HFF-Myc (cell line): ENCODE measurements around the gene RMDN2.
"Not testable (repeated sequence)": the region's sequence is repeated elsewhere in the genome, so short reads cannot be mapped to it uniquely, and the experiment has no call there.

Experiments
- DNase-seq: peaks from one replicate; pipeline ENCODE4 v3.0.0-alpha.2; 2011; ENCODE audit warnings: low read depth; ENCODE audit errors: extremely low read depth
- H3K4me3 ChIP-seq: replicated peaks from 2 replicates; pipeline ENCODE4 v1.5.1; 2011; ENCODE audit warnings: low read depth, mild to moderate bottlenecking, control low read depth, low read length
- CTCF ChIP-seq: IDR thresholded peaks from 2 replicates; pipeline ENCODE4 v1.5.1; 2012; ENCODE audit warnings: mild to moderate bottlenecking, low read depth, low read length, control low read depth; ENCODE audit errors: missing control alignments

The RMDN2 gene

GRCh38 chr2:37944268-37944667 is 19.2 kb downstream of the RMDN2 start:
- no peak for DNase-seq
- TF ChIP-seq CTCF: no peak
- no peak overlapping the region for H3K4me3 ChIP-seq

GRCh38 chr2:37947306-37947705 is 22.2 kb downstream of the RMDN2 start:
- no peak for DNase-seq
- no peak for TF ChIP-seq CTCF
- no peak overlapping the region for H3K4me3 ChIP-seq

- DNase-seq, H3K4me3 ChIP-seq: not testable (repeated sequence)
These were observed 37.1 kb downstream of the RMDN2 start for GRCh38 chr2:37962018-37962739.

- DNase-seq, H3K4me3 ChIP-seq: not testable (repeated sequence)
These were observed 37.6 kb downstream of the RMDN2 start for GRCh38 chr2:37962740-37963121.

GRCh38 chr2:37963901-37964300 is 38.8 kb downstream of the RMDN2 start:
- not testable (repeated sequence) for H3K4me3 ChIP-seq, DNase-seq

- TF ChIP-seq CTCF: no peak
- no peak for DNase-seq
- no peak overlapping the region for H3K4me3 ChIP-seq
These were observed 41.2 kb downstream of the RMDN2 start for GRCh38 chr2:37966326-37966725.

- DNase-seq: no peak
- no peak for TF ChIP-seq CTCF
- no peak overlapping the region for H3K4me3 ChIP-seq
These were observed 44.6 kb downstream of the RMDN2 start for GRCh38 chr2:37969731-37970130.

- no peak overlapping the region for H3K4me3 ChIP-seq
- DNase-seq: no peak
- no peak for TF ChIP-seq CTCF
These were observed 46.9 kb downstream of the RMDN2 start for GRCh38 chr2:37971971-37972370.
